Erythroblast (primary cell): ENCODE measurements around the gene DHRS7B.

ENCODE experiments used
- DNase-seq, 2 experiments: peaks; one replicate each; lab custom pipeline; 2025; lab: John Stamatoyannopoulos, UW
- GATA1 ChIP-seq: IDR thresholded peaks from 2 replicates; pipeline ENCODE4 v1.6.1; 2011; ENCODE audit warnings: low read depth, mild to moderate bottlenecking, control low read depth, low read length, moderate library complexity
- POLR2A ChIP-seq: IDR thresholded peaks from 2 replicates; pipeline ENCODE4 v1.6.1; 2011; ENCODE audit warnings: mild to moderate bottlenecking, low read length

Gene DHRS7B

GRCh38 chr17:21171309-21171922 lies 44.7 kb downstream of the DHRS7B start:
- TF ChIP-seq GATA1 (no peak), POLR2A (no peak)
- DNase-seq = no peak

- TF ChIP-seq GATA1 (no peak), POLR2A (no peak)
- DNase-seq = no peak
Observed at GRCh38 chr17:21171970-21172510, 45.3 kb downstream of the DHRS7B start.

- peak in 1 of 2 experiments; percentile 14 for DNase-seq
- TF ChIP-seq GATA1 (no peak), POLR2A (no peak)
Observed at GRCh38 chr17:21172846-21173245, 46.1 kb downstream of the DHRS7B start.

- no peak for TF ChIP-seq GATA1
- no peak for TF ChIP-seq POLR2A
Observed at GRCh38 chr17:21173543-21173942, 46.8 kb downstream of the DHRS7B start.

GRCh38 chr17:21174186-21174585 lies 47.4 kb downstream of the DHRS7B start:
- no peak for DNase-seq

More at GRCh38 chr17:21173543-21173942, 46.8 kb downstream of the DHRS7B start:
- DNase-seq = no peak

GRCh38 chr17:21174713-21175112 lies 47.9 kb downstream of the DHRS7B start:
- no peak for DNase-seq
- TF ChIP-seq POLR2A (no peak), GATA1 (no peak)

More at GRCh38 chr17:21174186-21174585, 47.4 kb downstream of the DHRS7B start:
- TF ChIP-seq POLR2A (no peak), GATA1 (no peak)

GRCh38 chr17:21176773-21177395 lies 50.1 kb downstream of the DHRS7B start:
- no peak for DNase-seq
- TF ChIP-seq POLR2A = no peak
- TF ChIP-seq GATA1 = no peak

GRCh38 chr17:21177401-21177800 lies 50.6 kb downstream of the DHRS7B start:
- no peak for TF ChIP-seq POLR2A
- TF ChIP-seq GATA1 = no peak
- DNase-seq = no peak

GRCh38 chr17:21177854-21178600 lies 51.3 kb downstream of the DHRS7B start:
- DNase-seq = no peak
- no peak for TF ChIP-seq POLR2A
- no peak for TF ChIP-seq GATA1

- TF ChIP-seq POLR2A = no peak
- no peak for TF ChIP-seq GATA1
- no peak for DNase-seq
Observed at GRCh38 chr17:21183468-21183867, 56.7 kb downstream of the DHRS7B start.

- no peak for DNase-seq
- TF ChIP-seq GATA1 (no peak), POLR2A (no peak)
Observed at GRCh38 chr17:21184570-21184969, 57.8 kb downstream of the DHRS7B start.

- no peak for DNase-seq
Observed at GRCh38 chr17:21185061-21185460, 58.3 kb downstream of the DHRS7B start.

GRCh38 chr17:21186399-21187187 lies 59.8 kb downstream of the DHRS7B start:
- no peak for DNase-seq
- TF ChIP-seq POLR2A (no peak), GATA1 (no peak)

More at GRCh38 chr17:21185061-21185460, 58.3 kb downstream of the DHRS7B start:
- no peak for TF ChIP-seq POLR2A
- TF ChIP-seq GATA1 = no peak

- no peak for TF ChIP-seq GATA1
- no peak for TF ChIP-seq POLR2A
- no peak for DNase-seq
Observed at GRCh38 chr17:21189361-21189760, 62.6 kb downstream of the DHRS7B start.
